GM21717 (cell line): ENCODE data around the gene NCAM2.

Experiments used
- ATAC-seq: cut with Tn5 transposase; IDR thresholded peaks from one replicate; pipeline ENCODE4 v1.9.1; 2021; ENCODE audit warnings: mild to moderate bottlenecking, moderate library complexity; ENCODE audit not compliant: unreplicated experiment

The NCAM2 gene

GRCh38 chr21:20997636-20998455 lies at the start of gene NCAM2:
TSS of gene NCAM2 (plus strand) at chr21:20998409.
- no peak for ATAC-seq

DNA sequence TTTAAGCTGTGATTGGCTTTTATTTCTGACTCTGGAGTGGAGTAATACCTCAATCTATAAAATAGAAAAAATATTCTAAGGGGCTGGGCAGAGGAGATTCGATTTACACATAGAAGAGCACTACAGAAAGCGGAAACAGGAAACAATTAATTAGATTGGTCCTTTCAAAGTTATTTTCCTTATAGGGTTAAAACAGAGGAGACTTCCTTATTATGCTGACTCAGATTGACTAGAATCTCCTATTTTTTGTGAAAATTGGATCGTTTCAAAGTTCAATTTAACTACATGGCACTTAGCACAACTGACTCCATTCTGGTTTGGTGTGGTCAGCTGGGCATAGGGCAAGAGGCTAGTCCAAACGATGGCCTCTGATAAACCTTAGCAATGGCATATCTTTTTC lies 48.3 kb upstream of the NCAM2 start:
- ATAC-seq, result no peak

GRCh38 chr21:20965816-20966215 lies 32.4 kb upstream of the NCAM2 start:
- ATAC-seq, result no peak

DNA sequence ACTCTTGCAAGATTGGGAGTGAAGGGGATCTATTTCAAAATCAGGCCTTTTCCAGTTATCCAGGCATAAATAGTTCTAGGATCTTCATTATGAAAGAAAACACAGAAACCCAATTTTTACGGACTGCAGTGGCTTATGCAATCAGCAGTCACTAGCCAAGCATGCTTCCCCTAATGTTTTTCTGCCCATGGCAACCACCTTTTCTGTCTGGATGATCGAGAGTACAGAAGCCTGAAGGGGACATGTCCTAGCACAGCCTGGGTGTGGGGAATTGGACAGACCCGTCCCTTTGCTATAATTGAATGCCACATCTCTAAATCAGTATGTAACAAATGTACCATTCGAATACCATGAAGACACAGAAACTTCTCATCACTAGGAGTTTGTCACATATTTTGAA lies 29.8 kb upstream of the NCAM2 start:
- no peak for ATAC-seq

GRCh38 chr21:20970691-20971090 lies 27.5 kb upstream of the NCAM2 start:
- no peak for ATAC-seq

- no peak for ATAC-seq
Observed at GRCh38 chr21:20971296-20971921, 26.8 kb upstream of the NCAM2 start.

DNA sequence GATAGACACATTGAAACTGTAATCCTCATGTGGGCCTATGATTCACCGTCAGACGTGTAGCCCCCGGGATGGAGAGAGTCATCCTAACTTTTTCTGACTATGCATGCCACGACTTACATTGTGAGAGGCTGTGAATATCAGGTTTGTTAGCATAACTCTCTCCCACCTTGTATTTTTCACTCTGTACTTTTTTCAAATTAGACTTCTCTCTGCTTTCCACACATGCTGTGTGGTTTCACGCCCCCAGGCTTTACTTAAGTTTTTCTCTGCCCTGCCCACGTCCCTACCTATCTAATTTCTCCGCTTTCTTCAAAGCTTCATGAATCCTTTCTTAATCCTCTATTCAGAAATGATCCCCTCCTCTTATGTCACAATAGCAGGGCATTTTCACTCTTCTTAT lies 3.4 kb upstream of the NCAM2 start:
- no peak for ATAC-seq

GRCh38 chr21:20996421-20997310 lies 1.5 kb upstream of the NCAM2 start:
- ATAC-seq, result no peak

DNA sequence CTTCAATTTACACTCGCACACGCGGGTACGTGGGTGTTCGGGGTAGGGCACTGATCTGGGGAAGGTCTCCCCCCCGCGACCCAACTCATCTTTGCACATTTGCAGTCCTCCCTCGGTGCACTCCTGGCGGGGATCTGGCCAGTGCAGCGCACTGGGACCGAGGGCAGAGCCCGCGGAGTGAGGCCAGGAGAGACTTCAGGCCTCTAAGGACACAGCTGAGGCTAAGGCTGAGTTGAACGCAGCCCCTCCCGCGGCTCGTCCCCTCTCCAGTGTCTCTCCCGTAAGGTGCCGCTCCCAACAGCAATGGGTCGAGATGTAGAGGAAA lies 936 bp upstream of the NCAM2 start:
- no peak for ATAC-seq

- no peak for ATAC-seq
Observed at GRCh38 chr21:20998456-20998789, 214 bp downstream of the NCAM2 start.

- no peak for ATAC-seq
Observed at GRCh38 chr21:20998886-20999285, 677 bp downstream of the NCAM2 start.

DNA sequence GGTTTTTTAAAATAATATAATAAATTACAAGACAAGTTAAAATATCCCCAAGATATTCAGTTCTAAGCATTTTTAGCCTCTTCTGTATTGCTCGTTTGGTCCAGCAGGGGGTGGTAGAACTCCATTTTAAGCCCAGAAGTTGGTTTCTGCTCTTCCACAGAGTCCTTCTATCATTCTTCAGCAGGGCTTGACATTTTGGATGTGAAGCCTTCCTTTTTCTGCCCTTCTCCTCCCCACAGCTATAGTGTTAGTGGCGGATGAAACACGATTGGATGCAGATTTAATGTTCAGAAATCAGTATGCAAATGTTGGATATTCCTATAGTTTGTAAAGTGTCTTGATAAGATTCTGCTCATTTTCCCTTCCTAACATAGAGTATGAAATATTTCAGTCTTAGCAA lies 1.4 kb downstream of the NCAM2 start:
- ATAC-seq, result no peak

DNA sequence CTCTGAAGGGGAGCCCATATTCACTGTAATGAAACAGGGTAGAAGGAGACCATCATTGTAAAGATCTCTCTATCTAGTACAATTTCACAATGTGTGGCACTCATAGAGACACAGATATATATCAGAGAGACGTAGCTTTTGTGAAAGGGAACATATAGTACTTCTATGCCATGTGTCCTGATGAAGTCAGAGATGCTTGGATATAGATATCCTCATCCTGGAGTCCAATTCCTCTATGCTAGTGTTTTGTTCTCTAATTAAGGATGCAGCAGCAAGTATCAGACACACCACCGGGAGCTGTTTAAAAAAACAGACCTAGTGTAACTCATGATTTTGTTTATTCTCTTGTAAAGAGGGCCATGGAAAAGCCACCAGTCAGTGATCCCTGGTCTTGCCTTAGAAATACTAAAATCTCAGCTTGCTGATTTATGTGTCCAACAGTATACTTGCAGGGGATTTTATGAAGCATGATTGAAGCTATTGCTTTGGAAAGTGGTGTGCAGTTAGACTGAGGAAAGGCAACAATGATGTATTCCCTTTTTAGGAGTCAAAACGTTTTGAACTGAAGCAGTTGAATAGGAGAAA lies 2.5 kb downstream of the NCAM2 start:
- no peak for ATAC-seq

- no peak for ATAC-seq
Observed at GRCh38 chr21:21001591-21002100, 3.4 kb downstream of the NCAM2 start.

- no peak for ATAC-seq
Observed at GRCh38 chr21:21002153-21002552, 3.9 kb downstream of the NCAM2 start.

GRCh38 chr21:21003701-21004100 lies 5.5 kb downstream of the NCAM2 start:
- no peak for ATAC-seq

DNA sequence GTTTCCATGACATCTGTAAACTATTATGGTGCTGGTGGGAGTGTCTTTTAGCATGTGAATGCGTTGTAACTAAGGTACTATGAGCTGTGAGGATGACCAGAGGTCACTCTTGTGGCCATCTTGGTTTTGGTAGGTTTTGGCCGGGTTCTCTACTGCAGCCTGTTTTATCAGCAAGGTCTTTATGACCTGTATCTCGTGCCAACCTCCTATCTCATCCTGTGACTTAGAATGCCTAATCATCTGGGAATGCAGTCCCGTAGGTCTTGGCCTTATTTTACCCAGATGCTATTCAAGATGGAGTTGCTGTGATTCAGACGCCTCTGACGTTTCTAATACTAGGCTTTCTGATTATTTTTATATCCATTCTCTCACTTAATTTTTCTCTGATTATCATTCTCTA lies 9.4 kb downstream of the NCAM2 start:
- no peak for ATAC-seq

- no peak for ATAC-seq
Observed at GRCh38 chr21:21010228-21010627, 12.0 kb downstream of the NCAM2 start.

- ATAC-seq, result no peak
Observed at GRCh38 chr21:21010698-21011097, 12.5 kb downstream of the NCAM2 start.

DNA sequence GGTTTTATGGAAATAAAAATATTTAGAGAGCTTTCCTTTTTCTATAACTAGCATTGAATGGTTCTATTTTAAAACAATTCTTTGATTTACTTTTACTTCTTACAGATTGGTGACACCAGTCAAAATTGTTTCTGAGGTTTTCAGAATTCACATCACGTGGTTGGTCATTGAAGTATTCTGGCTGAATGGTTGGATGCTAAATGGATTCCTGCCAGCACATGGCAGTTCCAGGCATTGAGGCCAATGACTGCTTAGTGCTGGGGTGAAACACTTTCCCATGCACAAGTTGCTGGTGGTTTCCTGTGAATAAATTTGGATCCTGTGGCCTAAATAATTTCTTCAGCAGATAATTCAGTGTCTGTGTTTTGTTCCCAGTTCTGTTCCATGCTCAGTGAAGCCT lies 20.6 kb downstream of the NCAM2 start:
- ATAC-seq, result no peak

DNA sequence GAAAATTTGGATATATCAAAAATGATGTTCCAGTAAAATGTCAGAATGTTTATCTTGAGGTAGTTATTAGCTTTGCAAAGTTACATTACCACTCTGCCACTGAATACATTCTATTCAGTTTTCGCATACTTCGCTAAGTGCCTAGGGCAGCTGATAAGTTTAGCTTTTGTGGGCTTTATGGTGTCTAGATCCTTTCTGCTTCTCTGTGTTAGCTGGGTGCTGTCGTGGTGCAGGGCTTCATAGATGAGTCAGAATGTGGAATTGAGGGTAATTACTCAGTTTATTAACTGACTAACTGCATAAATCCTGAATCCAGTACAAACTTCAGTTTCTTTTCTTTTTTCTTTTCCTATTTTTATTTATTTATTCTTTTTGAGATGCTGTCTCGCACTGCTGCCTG lies 21.5 kb downstream of the NCAM2 start:
- no peak for ATAC-seq
